Lung (tissue), 12 donors: Measurements from ENCODE around the gene AGER. TPM values are rescaled to one million over a fixed set of nuclear protein-coding genes. Genes with fewer than 3 reads are reported as not detected.

Experiments
- ATAC-seq: fragments of 200-7000 bp; cut with Tn5 transposase; one replicate; pipeline ENCODE4 v1.9.1; 2020; ENCODE audit warnings: moderate number of reproducible peaks; ENCODE audit not compliant: insufficient read depth, low FRiP score
- DNase-seq, 3 donors: peaks; one replicate each; pipeline ENCODE4 v3.0.0-alpha.2; 2013 to 2017
- H3K27ac ChIP-seq, 2 donors: one replicate each; pipeline ENCODE4 v1.5.1; 2013; ENCODE audit warnings: mild to moderate bottlenecking in 2 of 2, moderate library complexity in 2 of 2, control low read depth in 1 of 2, inconsistent platforms in 1 of 2, low read depth in 1 of 2, low read length in 1 of 2
- H3K27me3 ChIP-seq, 3 donors: one replicate each; pipeline ENCODE4 v1.5.1; 2013; ENCODE audit warnings: low read length in 2 of 3; ENCODE audit not compliant: control insufficient read depth in 3 of 3, insufficient read depth in 3 of 3
- H3K36me3 ChIP-seq, 4 donors: one replicate each; pipeline ENCODE4 v1.5.1; 2013; ENCODE audit warnings: low read length in 4 of 4, mild to moderate bottlenecking in 1 of 4, moderate library complexity in 1 of 4; ENCODE audit not compliant: control insufficient read depth in 4 of 4, insufficient read depth in 4 of 4
- H3K4me1 ChIP-seq, 5 donors: one replicate each; pipeline ENCODE4 v1.5.1; 2013; ENCODE audit warnings: low read length in 5 of 5, mild to moderate bottlenecking in 2 of 5, moderate library complexity in 1 of 5; ENCODE audit not compliant: control insufficient read depth in 5 of 5, insufficient read depth in 5 of 5
- H3K4me3 ChIP-seq: one replicate; pipeline ENCODE4 v1.5.1; 2013; ENCODE audit warnings: mild to moderate bottlenecking, control low read depth, moderate library complexity
- H3K9ac ChIP-seq, 2 donors: one replicate each; pipeline ENCODE4 v1.5.1; 2013; ENCODE audit warnings: low read length in 2 of 2, control low read depth in 1 of 2; ENCODE audit not compliant: insufficient read depth in 1 of 2
- H3K9me3 ChIP-seq, 4 donors: one replicate each; pipeline ENCODE4 v1.5.1; 2013; ENCODE audit warnings: low read length in 3 of 4, mild to moderate bottlenecking in 1 of 4, moderate library complexity in 1 of 4; ENCODE audit not compliant: control insufficient read depth in 4 of 4, insufficient read depth in 3 of 4
- WGBS, 2 donors: extraction: QIAGEN DNeasy Blood & Tissue Kit; methylation state at CpG; one replicate each; pipeline ENCODE4 v1.1.7; 2013; 5-methylcytosine and 5-hydroxymethylcytosine counted together
- polyA plus RNA-seq, 2 donors: library from polyadenylated mRNA; stranded (reverse); fragments of 200-250 nt; gene quantifications; one replicate each; pipeline ENCODE4 v1.2.1, GENCODE V29; 2013
- total RNA-seq, 2 donors: library from RNA; depleted of rRNA in 1 of 2; stranded (reverse); fragments of >200 nt in 1 of 2; gene quantifications; one replicate each; pipeline ENCODE4 v1.2.1, GENCODE V29; 2014 to 2021
- TF ChIP-seq, protein P1 (sequence below): IDR thresholded peaks from 2 replicates; pipeline ENCODE4 v1.5.1; 2012; ENCODE audit warnings: mild to moderate bottlenecking; ENCODE audit errors: control extremely low read depth, extremely low read depth
- donor health status: control.
- donor health status: control.
- donor health status: Bipolar disorder and iron deficiency.
- donor health status: healthy.
- donor health status: DM: yes; HTN: yes; CAD: no.

AGER gene
- total and polyA plus RNA-seq, 4 donors: 178 to 1,487 (median 347) TPM

DNA sequence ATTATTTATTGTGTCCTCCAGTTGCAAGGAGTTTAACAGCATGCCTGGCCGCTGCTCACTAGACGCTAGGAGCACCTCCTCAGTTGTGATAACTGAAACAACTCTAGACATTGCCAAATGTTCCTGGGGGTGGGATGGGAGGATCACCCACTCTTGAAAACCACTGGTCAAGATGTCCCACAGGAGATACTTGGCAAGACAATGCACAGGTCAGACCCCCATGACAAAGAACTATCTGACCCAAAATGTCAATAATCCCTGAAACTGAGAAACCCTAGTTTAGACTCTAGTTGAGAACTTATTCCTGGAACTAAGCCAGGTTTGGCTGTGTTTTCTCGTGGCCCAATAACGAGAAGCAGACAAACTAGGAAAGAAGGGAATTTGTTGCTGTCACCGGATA, 44.5 kb downstream of the AGER start:
- H3K27ac ChIP-seq: no peak overlapping the region

DNA sequence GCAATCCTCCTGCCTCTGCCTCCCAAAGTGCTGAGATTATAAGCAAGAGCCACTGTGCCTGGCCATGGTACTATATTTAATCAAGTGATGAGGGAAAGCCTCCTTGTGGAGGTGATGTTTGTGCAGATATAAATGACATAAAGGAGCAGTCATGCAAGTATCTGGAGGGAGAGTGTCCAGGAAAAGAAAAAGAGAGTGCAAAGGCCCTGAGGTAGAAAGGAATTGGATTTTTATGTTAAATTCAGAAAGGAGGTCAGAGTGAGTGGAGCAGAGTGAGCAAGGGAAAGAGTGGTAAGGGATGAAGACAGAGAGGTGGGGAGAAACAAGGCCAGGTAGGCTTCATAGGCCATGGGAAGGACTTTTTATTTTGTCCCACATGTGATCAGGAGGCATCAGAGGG, 46.6 kb downstream of the AGER start:
- H3K4me1 ChIP-seq: no peaks in the 10 kb centered on the region
- no peak overlapping the region for H3K9ac ChIP-seq
- no peaks in the 10 kb centered on the region for H3K9me3 ChIP-seq
- DNase-seq (no peak), ATAC-seq (no peak)
- H3K36me3 ChIP-seq: no peaks in the 10 kb centered on the region
- TF ChIP-seq, protein P1, sequence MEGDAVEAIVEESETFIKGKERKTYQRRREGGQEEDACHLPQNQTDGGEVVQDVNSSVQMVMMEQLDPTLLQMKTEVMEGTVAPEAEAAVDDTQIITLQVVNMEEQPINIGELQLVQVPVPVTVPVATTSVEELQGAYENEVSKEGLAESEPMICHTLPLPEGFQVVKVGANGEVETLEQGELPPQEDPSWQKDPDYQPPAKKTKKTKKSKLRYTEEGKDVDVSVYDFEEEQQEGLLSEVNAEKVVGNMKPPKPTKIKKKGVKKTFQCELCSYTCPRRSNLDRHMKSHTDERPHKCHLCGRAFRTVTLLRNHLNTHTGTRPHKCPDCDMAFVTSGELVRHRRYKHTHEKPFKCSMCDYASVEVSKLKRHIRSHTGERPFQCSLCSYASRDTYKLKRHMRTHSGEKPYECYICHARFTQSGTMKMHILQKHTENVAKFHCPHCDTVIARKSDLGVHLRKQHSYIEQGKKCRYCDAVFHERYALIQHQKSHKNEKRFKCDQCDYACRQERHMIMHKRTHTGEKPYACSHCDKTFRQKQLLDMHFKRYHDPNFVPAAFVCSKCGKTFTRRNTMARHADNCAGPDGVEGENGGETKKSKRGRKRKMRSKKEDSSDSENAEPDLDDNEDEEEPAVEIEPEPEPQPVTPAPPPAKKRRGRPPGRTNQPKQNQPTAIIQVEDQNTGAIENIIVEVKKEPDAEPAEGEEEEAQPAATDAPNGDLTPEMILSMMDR: no peak
- H3K27me3 ChIP-seq: peaks cover 0 to 23% (median 9%) of the 10 kb centered on the region in 3 donors
- H3K4me3 ChIP-seq: no peak overlapping the region
- H3K27ac ChIP-seq: no peak overlapping the region

More for the DNA sequence above, 44.5 kb downstream of the AGER start:
- Histone ChIP-seq H3K27me3 (peaks cover 0 to 25% (median 9%) of the 10 kb centered on the region in 3 donors), H3K9ac (no peak overlapping the region), H3K4me1 (no peaks in the 10 kb centered on the region), H3K36me3 (no peaks in the 10 kb centered on the region), H3K4me3 (no peak overlapping the region), H3K9me3 (no peaks in the 10 kb centered on the region)
- WGBS, 2 donors: 72 to 79% methylated on average over 5 of the region's 5 CpGs
- DNase-seq (no peak), ATAC-seq (no peak)
- TF ChIP-seq, protein P1: no peak

DNA sequence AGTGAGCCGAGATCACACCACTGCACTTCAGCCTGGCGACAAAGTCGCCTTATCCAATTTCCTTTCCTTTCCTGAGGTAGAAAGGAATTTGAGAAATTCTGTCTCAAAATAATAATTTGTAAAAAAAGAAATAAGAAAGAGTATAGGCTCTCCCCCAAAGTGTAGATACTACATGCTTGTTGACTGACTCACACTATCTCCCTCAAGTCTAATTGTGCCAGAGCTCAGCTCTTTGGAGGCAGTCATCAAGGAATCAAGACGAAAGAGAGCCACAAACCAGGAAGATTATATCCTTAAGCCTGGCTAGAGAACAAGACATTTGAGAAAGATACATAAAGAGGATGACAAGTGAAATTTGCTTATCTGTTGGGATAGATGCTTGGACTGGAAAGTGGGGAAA, 50.3 kb downstream of the AGER start:
- H3K36me3 ChIP-seq: no peaks in the 10 kb centered on the region
- 86 to 92% methylated on average over 4 of the region's 4 CpGs for WGBS, 2 donors
- TF ChIP-seq, protein P1: no peak
- no peak for DNase-seq
- no peak overlapping the region for H3K4me3 ChIP-seq
- H3K4me1 ChIP-seq: peaks cover 6 to 10% (median 8%) of the 10 kb centered on the region in 5 donors
- no peak for ATAC-seq
- H3K27me3 ChIP-seq: peaks cover 0 to 11% (median 6%) of the 10 kb centered on the region in 3 donors
- no peaks in the 10 kb centered on the region for H3K9me3 ChIP-seq
- no peak overlapping the region for H3K9ac ChIP-seq
- H3K27ac ChIP-seq: no peak overlapping the region

DNA sequence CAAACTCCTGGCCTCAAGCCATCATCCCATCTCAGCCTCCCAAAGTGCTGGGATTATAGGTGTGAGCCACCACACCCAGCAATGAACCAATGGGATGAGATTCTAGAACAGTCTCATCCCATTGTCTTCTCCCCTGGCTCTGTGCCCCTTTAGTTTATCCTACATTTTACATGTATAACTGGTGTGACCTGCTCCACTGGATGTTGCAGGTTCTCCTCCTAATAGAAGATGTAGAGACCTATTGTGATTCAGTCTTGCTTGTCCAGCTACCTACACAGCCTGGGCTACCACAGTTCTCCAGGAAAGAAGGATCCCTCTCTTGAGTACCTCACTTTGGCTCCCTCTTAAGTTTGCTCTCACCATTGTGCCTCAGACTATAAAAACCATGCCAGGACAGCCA, 51.9 kb downstream of the AGER start:
- Histone ChIP-seq H3K4me3 (no peak overlapping the region), H3K36me3 (no peaks in the 10 kb centered on the region), H3K9me3 (no peaks in the 10 kb centered on the region), H3K9ac (no peak overlapping the region), H3K27me3 (peaks cover 0 to 6% (median 6%) of the 10 kb centered on the region in 3 donors), H3K4me1 (peaks cover 10 to 19% (median 13%) of the 10 kb centered on the region in 5 donors), H3K27ac (no peak overlapping the region)
- no peak for ATAC-seq
- TF ChIP-seq, protein P1: no peak
- DNase-seq: no peak
